ENCODE data around the gene CDH4. TPM values are rescaled to one million over a fixed set of nuclear protein-coding genes. Genes with fewer than 3 reads are reported as not detected.

Gene CDH4
- total RNA-seq, 4 donors from 2014 or later, result 0.13 to 0.38 (median 0.21) TPM; not detected in 1

DNA sequence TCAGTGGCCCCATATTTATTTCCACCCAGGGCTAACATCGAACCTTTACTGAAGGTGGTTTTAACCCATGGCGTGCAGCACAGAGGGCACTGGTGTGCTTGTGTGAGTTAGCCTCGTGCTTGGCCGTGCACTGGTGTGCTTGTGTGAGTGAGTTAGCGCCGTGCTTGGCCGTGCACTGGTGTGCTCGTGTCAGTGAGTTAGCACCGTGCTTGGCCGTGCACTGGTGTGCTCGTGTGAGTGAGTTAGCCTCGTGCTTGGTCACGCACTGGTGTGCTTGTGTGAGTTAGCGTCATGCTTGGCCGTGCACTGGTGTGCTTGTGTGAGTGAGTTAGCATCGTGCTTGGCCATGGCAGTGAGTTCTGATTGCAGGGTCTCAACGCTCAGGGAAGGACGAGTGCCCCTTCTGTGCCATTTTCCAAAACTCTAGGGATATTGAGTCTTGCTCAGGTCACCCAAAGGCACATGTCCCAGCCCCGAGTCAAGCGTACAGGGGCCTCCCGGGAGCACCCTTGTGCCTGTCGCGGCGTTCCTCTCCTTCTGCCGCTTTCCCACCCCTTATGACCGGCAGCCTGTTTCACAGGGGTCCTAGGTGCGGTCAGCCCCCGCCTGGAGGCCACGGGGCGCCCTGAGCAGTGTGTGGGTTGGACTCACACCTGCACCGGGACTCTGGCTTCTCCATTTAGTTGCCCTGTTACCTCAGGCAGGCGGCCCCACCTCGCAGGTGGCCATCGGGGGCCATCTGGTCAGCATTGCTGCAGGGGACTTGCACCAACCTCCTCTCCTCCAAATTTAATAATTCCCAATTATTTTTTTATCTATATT is 399.1 kb downstream of the CDH4 start:
- no peak for DNase-seq
- Histone ChIP-seq H3K4me3 (no peak overlapping the region), H3K27ac (no peak overlapping the region), H3K36me3 (no peaks in the 10 kb centered on the region), H3K27me3 (peaks cover 0 to 18% (median 0%) of the 10 kb centered on the region in 4 donors), H3K4me1 (no peaks in the 10 kb centered on the region), H3K9me3 (no peaks in the 10 kb centered on the region)
- intact Hi-C loops (cut with DNase I), result no loop called here
- WGBS, 2 donors, result 87 to 88% methylated on average over 18 to 25 of the region's 34 CpGs
- no peak for TF ChIP-seq POLR2A (IDR thresholded peaks at IDR 0.05)
- TF ChIP-seq, protein P1, sequence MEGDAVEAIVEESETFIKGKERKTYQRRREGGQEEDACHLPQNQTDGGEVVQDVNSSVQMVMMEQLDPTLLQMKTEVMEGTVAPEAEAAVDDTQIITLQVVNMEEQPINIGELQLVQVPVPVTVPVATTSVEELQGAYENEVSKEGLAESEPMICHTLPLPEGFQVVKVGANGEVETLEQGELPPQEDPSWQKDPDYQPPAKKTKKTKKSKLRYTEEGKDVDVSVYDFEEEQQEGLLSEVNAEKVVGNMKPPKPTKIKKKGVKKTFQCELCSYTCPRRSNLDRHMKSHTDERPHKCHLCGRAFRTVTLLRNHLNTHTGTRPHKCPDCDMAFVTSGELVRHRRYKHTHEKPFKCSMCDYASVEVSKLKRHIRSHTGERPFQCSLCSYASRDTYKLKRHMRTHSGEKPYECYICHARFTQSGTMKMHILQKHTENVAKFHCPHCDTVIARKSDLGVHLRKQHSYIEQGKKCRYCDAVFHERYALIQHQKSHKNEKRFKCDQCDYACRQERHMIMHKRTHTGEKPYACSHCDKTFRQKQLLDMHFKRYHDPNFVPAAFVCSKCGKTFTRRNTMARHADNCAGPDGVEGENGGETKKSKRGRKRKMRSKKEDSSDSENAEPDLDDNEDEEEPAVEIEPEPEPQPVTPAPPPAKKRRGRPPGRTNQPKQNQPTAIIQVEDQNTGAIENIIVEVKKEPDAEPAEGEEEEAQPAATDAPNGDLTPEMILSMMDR (IDR thresholded peaks at IDR 0.05), result no peak

- Histone ChIP-seq H3K27me3 (peaks cover 0 to 19% (median 0%) of the 10 kb centered on the region in 4 donors), H3K9me3 (no peaks in the 10 kb centered on the region), H3K36me3 (no peaks in the 10 kb centered on the region), H3K4me3 (no peak overlapping the region), H3K27ac (no peak overlapping the region), H3K4me1 (no peaks in the 10 kb centered on the region)
- WGBS, 2 donors, result 86 to 90% methylated on average over 10 of the region's 10 CpGs
- intact Hi-C loops (cut with DNase I), result no loop called here
- TF ChIP-seq, protein P1 (IDR thresholded peaks at IDR 0.05), result no peak
- TF ChIP-seq POLR2A (IDR thresholded peaks at IDR 0.05), result no peak
- DNase-seq, result no peak
Measured at GRCh38 chr20:61652146-61652545, 400.1 kb downstream of the CDH4 start.

DNA sequence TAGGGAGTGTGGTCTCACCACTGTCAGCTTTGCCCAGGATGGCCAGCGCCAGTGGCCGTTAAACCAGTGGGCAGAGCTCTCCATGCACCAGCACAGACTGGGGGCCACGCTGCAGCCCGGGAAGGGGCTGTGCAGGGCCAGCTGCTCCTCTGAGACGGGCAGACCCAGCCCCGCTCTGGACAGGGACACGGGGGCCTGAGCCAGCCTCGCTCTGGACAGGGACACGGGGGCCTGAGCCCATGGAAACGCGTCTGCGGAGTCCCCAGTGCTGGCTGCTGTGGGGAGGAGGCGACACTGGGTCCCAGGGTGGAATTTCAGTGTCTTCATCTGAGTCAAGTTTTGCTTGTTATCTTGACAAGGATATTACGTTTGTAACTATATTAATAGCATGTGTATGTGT is 402.7 kb downstream of the CDH4 start:
- Histone ChIP-seq H3K4me3 (no peak overlapping the region), H3K27ac (no peak overlapping the region), H3K27me3 (peaks cover 0 to 18% (median 0%) of the 10 kb centered on the region in 4 donors), H3K9me3 (no peaks in the 10 kb centered on the region), H3K4me1 (no peaks in the 10 kb centered on the region), H3K36me3 (no peaks in the 10 kb centered on the region)
- intact Hi-C loops (cut with DNase I), result no loop called here
- TF ChIP-seq POLR2A (IDR thresholded peaks at IDR 0.05), result no peak
- TF ChIP-seq, protein P1 (IDR thresholded peaks at IDR 0.05), result no peak
- no peak for DNase-seq
- WGBS, 2 donors, result 79 to 80% methylated on average over 7 to 11 of the region's 14 CpGs

- peaks cover 0 to 18% (median 0%) of the 10 kb centered on the region in 4 donors for H3K27me3 ChIP-seq
- H3K36me3 ChIP-seq, result no peaks in the 10 kb centered on the region
- H3K4me3 ChIP-seq, result no peak overlapping the region
- intact Hi-C loops (cut with DNase I), result no loop called here
- no peaks in the 10 kb centered on the region for H3K4me1 ChIP-seq
- H3K9me3 ChIP-seq, result no peaks in the 10 kb centered on the region
- no peak for DNase-seq
- TF ChIP-seq POLR2A (IDR thresholded peaks at IDR 0.05), result no peak
- TF ChIP-seq, protein P1 (IDR thresholded peaks at IDR 0.05), result no peak
- 43 to 100% methylated on average over 1 to 5 of the region's 10 CpGs for WGBS, 2 donors
- no peak overlapping the region for H3K27ac ChIP-seq
Measured at GRCh38 chr20:61655591-61655990, 403.5 kb downstream of the CDH4 start.

GRCh38 chr20:61656198-61656597 is 404.1 kb downstream of the CDH4 start:
- Histone ChIP-seq H3K27ac (no peak overlapping the region), H3K4me3 (no peak overlapping the region), H3K4me1 (no peaks in the 10 kb centered on the region), H3K36me3 (no peaks in the 10 kb centered on the region), H3K27me3 (peaks cover 0 to 18% (median 0%) of the 10 kb centered on the region in 4 donors), H3K9me3 (no peaks in the 10 kb centered on the region)
- DNase-seq, result no peak
- 67 to 84% methylated on average over 3 to 9 of the region's 21 CpGs for WGBS, 2 donors
- TF ChIP-seq, protein P1 (IDR thresholded peaks at IDR 0.05), result no peak
- no peak for TF ChIP-seq POLR2A (IDR thresholded peaks at IDR 0.05)
- intact Hi-C loops (cut with DNase I), result no loop called here
